ENCODE data around the gene NAP1L4.

Gene NAP1L4

GRCh38 chr11:2924821-2925675 lies 67.1 kb downstream of the NAP1L4 start:
- peaks cover 15% of the 10 kb centered on the region for H3K4me1 ChIP-seq (ENCODE audit: control insufficient read depth, insufficient read depth, low read length)
- no peaks in the 10 kb centered on the region for H3K9me3 ChIP-seq (ENCODE audit: control insufficient read depth, low read length)
- H3K9ac ChIP-seq (ENCODE audit: low read length): no peak overlapping the region
- H3K36me3 ChIP-seq (ENCODE audit: control insufficient read depth, insufficient read depth, low read length, severe bottlenecking): no peaks in the 10 kb centered on the region
- no peaks in the 10 kb centered on the region for H3K27me3 ChIP-seq (replicated peaks; ENCODE audit: control insufficient read depth, insufficient read depth, low read length)
- H3K4me3 ChIP-seq (ENCODE audit: low read length): no peak overlapping the region
- DNase-seq (ENCODE audit: low read depth): no peak

GRCh38 chr11:2924381-2924780 lies 67.7 kb downstream of the NAP1L4 start:
- peaks cover 11% of the 10 kb centered on the region for H3K4me1 ChIP-seq (ENCODE audit: control insufficient read depth, insufficient read depth, low read length)
- H3K27me3 ChIP-seq (replicated peaks; ENCODE audit: control insufficient read depth, insufficient read depth, low read length): no peaks in the 10 kb centered on the region
- no peak for DNase-seq (ENCODE audit: low read depth)
- H3K4me3 ChIP-seq (ENCODE audit: low read length): no peak overlapping the region
- H3K36me3 ChIP-seq (ENCODE audit: control insufficient read depth, insufficient read depth, low read length, severe bottlenecking): no peaks in the 10 kb centered on the region
- no peaks in the 10 kb centered on the region for H3K9me3 ChIP-seq (ENCODE audit: control insufficient read depth, low read length)
- H3K9ac ChIP-seq (ENCODE audit: low read length): no peak overlapping the region

GRCh38 chr11:2923446-2924375 lies 68.4 kb downstream of the NAP1L4 start:
- H3K27me3 ChIP-seq (replicated peaks; ENCODE audit: control insufficient read depth, insufficient read depth, low read length): no peaks in the 10 kb centered on the region

GRCh38 chr11:2922655-2923054 lies 69.5 kb downstream of the NAP1L4 start:
- no peaks in the 10 kb centered on the region for H3K27me3 ChIP-seq (replicated peaks; ENCODE audit: control insufficient read depth, insufficient read depth, low read length)
- H3K9ac ChIP-seq (ENCODE audit: low read length): no peak overlapping the region
- DNase-seq (ENCODE audit: low read depth): no peak
- H3K4me1 ChIP-seq (ENCODE audit: control insufficient read depth, insufficient read depth, low read length): peaks cover 6% of the 10 kb centered on the region
- H3K36me3 ChIP-seq (ENCODE audit: control insufficient read depth, insufficient read depth, low read length, severe bottlenecking): no peaks in the 10 kb centered on the region
- no peak overlapping the region for H3K4me3 ChIP-seq (ENCODE audit: low read length)
- no peaks in the 10 kb centered on the region for H3K9me3 ChIP-seq (ENCODE audit: control insufficient read depth, low read length)

More at GRCh38 chr11:2923446-2924375, 68.4 kb downstream of the NAP1L4 start:
- no peak for DNase-seq (ENCODE audit: low read depth)
- H3K9me3 ChIP-seq (ENCODE audit: control insufficient read depth, low read length): no peaks in the 10 kb centered on the region
- no peak overlapping the region for H3K9ac ChIP-seq (ENCODE audit: low read length)
- peaks cover 11% of the 10 kb centered on the region for H3K4me1 ChIP-seq (ENCODE audit: control insufficient read depth, insufficient read depth, low read length)
- H3K36me3 ChIP-seq (ENCODE audit: control insufficient read depth, insufficient read depth, low read length, severe bottlenecking): no peaks in the 10 kb centered on the region
- H3K4me3 ChIP-seq (ENCODE audit: low read length): no peak overlapping the region

GRCh38 chr11:2921742-2922493 lies 70.2 kb downstream of the NAP1L4 start:
- no peaks in the 10 kb centered on the region for H3K9me3 ChIP-seq (ENCODE audit: control insufficient read depth, low read length)
- no peak overlapping the region for H3K4me3 ChIP-seq (ENCODE audit: low read length)
- DNase-seq (ENCODE audit: low read depth): no peak
- no peaks in the 10 kb centered on the region for H3K27me3 ChIP-seq (replicated peaks; ENCODE audit: control insufficient read depth, insufficient read depth, low read length)
- H3K9ac ChIP-seq (ENCODE audit: low read length): no peak overlapping the region
- H3K4me1 ChIP-seq (ENCODE audit: control insufficient read depth, insufficient read depth, low read length): peaks cover 6% of the 10 kb centered on the region
- no peaks in the 10 kb centered on the region for H3K36me3 ChIP-seq (ENCODE audit: control insufficient read depth, insufficient read depth, low read length, severe bottlenecking)

GRCh38 chr11:2921261-2921660 lies 70.9 kb downstream of the NAP1L4 start:
- H3K4me3 ChIP-seq (ENCODE audit: low read length): no peak overlapping the region
- no peak for DNase-seq (ENCODE audit: low read depth)
- no peak overlapping the region for H3K9ac ChIP-seq (ENCODE audit: low read length)
- no peaks in the 10 kb centered on the region for H3K9me3 ChIP-seq (ENCODE audit: control insufficient read depth, low read length)
- H3K36me3 ChIP-seq (ENCODE audit: control insufficient read depth, insufficient read depth, low read length, severe bottlenecking): no peaks in the 10 kb centered on the region
- H3K27me3 ChIP-seq (replicated peaks; ENCODE audit: control insufficient read depth, insufficient read depth, low read length): no peaks in the 10 kb centered on the region
- H3K4me1 ChIP-seq (ENCODE audit: control insufficient read depth, insufficient read depth, low read length): peaks cover 6% of the 10 kb centered on the region

- DNase-seq (ENCODE audit: low read depth): no peak
- Histone ChIP-seq H3K9ac (ENCODE audit: low read length) (no peak overlapping the region), H3K9me3 (ENCODE audit: control insufficient read depth, low read length) (no peaks in the 10 kb centered on the region), H3K36me3 (ENCODE audit: control insufficient read depth, insufficient read depth, low read length, severe bottlenecking) (no peaks in the 10 kb centered on the region), H3K4me1 (ENCODE audit: control insufficient read depth, insufficient read depth, low read length) (peaks cover 6% of the 10 kb centered on the region), H3K27me3 (replicated peaks; ENCODE audit: control insufficient read depth, insufficient read depth, low read length) (no peaks in the 10 kb centered on the region), H3K4me3 (ENCODE audit: low read length) (no peak overlapping the region)
These were observed 71.8 kb downstream of the NAP1L4 start for GRCh38 chr11:2920343-2920742.

GRCh38 chr11:2919837-2920236 lies 72.3 kb downstream of the NAP1L4 start:
- H3K36me3 ChIP-seq (ENCODE audit: control insufficient read depth, insufficient read depth, low read length, severe bottlenecking): no peaks in the 10 kb centered on the region
- DNase-seq (ENCODE audit: low read depth): no peak
- H3K4me3 ChIP-seq (ENCODE audit: low read length): no peak overlapping the region
- no peaks in the 10 kb centered on the region for H3K9me3 ChIP-seq (ENCODE audit: control insufficient read depth, low read length)
- peaks cover 3% of the 10 kb centered on the region for H3K4me1 ChIP-seq (ENCODE audit: control insufficient read depth, insufficient read depth, low read length)
- H3K9ac ChIP-seq (ENCODE audit: low read length): no peak overlapping the region
- H3K27me3 ChIP-seq (replicated peaks; ENCODE audit: control insufficient read depth, insufficient read depth, low read length): no peaks in the 10 kb centered on the region

GRCh38 chr11:2919188-2919587 lies 72.9 kb downstream of the NAP1L4 start:
- no peak overlapping the region for H3K4me3 ChIP-seq (ENCODE audit: low read length)
- no peaks in the 10 kb centered on the region for H3K36me3 ChIP-seq (ENCODE audit: control insufficient read depth, insufficient read depth, low read length, severe bottlenecking)
- no peak overlapping the region for H3K9ac ChIP-seq (ENCODE audit: low read length)
- H3K9me3 ChIP-seq (ENCODE audit: control insufficient read depth, low read length): no peaks in the 10 kb centered on the region
- no peaks in the 10 kb centered on the region for H3K4me1 ChIP-seq (ENCODE audit: control insufficient read depth, insufficient read depth, low read length)
- DNase-seq (ENCODE audit: low read depth): no peak
- no peaks in the 10 kb centered on the region for H3K27me3 ChIP-seq (replicated peaks; ENCODE audit: control insufficient read depth, insufficient read depth, low read length)

GRCh38 chr11:2917842-2918490 lies 74.2 kb downstream of the NAP1L4 start:
- DNase-seq (ENCODE audit: low read depth): no peak
- Histone ChIP-seq H3K36me3 (ENCODE audit: control insufficient read depth, insufficient read depth, low read length, severe bottlenecking) (no peaks in the 10 kb centered on the region), H3K4me1 (ENCODE audit: control insufficient read depth, insufficient read depth, low read length) (peaks cover 4% of the 10 kb centered on the region), H3K9me3 (ENCODE audit: control insufficient read depth, low read length) (no peaks in the 10 kb centered on the region), H3K27me3 (replicated peaks; ENCODE audit: control insufficient read depth, insufficient read depth, low read length) (no peaks in the 10 kb centered on the region), H3K9ac (ENCODE audit: low read length) (no peak overlapping the region), H3K4me3 (ENCODE audit: low read length) (no peak overlapping the region)
